GM12801 (cell line): Measurements from ENCODE around the gene XPO1.

Experiments used
- TF ChIP-seq, protein P1 (sequence below): IDR thresholded peaks from one replicate; pipeline ENCODE4 v1.5.1; 2011; ENCODE audit warnings: control low read depth; ENCODE audit not compliant: insufficient read length; ENCODE audit errors: extremely low read depth

The XPO1 gene

DNA sequence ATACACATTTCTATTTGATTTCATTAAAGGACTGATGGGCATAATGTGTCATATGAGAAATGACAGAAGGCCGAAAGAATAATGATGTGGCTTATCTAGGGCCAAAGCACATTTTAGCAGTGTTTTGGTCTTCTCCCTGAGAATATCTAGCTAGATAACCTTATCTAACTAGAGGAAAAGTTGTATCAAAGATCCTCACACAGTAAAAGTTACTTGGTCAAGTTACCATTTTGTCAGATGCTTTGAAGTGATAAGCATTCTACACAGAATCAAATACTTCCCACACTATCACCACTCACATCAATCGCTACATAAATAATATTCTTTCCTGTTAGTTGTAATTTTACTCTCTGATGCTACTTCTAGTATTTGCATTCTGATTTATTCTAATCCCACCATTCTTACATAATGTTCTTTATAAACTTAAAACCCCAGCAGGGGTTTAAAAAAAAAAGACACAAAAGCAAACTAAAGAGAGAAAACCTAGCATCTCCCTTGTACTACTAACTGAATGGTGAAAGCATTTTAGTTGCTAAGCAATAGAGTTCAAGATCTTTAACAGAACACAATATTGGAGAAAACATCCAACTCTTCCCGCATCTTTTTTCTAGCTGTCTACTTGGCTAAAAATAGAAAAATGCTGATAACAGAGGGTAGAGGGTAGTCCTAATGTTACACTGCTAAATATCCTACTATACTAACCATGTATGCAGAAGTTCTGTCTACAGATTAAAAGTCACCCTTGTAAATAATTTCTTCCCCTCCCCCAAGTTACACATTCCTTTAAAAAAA lies 8.0 kb downstream of the XPO1 start:
- TF ChIP-seq, protein P1, sequence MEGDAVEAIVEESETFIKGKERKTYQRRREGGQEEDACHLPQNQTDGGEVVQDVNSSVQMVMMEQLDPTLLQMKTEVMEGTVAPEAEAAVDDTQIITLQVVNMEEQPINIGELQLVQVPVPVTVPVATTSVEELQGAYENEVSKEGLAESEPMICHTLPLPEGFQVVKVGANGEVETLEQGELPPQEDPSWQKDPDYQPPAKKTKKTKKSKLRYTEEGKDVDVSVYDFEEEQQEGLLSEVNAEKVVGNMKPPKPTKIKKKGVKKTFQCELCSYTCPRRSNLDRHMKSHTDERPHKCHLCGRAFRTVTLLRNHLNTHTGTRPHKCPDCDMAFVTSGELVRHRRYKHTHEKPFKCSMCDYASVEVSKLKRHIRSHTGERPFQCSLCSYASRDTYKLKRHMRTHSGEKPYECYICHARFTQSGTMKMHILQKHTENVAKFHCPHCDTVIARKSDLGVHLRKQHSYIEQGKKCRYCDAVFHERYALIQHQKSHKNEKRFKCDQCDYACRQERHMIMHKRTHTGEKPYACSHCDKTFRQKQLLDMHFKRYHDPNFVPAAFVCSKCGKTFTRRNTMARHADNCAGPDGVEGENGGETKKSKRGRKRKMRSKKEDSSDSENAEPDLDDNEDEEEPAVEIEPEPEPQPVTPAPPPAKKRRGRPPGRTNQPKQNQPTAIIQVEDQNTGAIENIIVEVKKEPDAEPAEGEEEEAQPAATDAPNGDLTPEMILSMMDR = no peak

DNA sequence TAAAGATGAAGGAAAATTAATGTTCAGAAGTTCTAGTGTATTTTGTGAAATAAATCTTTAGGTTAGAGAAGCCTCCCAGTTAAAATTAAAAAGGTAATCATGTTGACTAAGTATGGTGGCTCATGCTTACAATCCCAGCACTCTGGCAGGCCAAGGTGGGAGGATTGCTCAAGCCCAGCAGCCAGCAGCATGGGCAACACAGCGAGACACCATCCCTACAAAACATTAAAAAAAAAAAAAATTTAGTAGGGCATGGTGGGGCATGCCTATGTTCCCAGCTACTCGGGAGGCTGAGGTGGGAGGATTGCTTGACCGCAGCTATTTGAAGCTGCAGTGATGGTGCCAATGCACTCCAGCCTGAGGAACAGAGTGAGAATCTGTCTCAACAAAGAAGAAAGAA lies 17.9 kb downstream of the XPO1 start:
- TF ChIP-seq, protein P1 = no peak

DNA sequence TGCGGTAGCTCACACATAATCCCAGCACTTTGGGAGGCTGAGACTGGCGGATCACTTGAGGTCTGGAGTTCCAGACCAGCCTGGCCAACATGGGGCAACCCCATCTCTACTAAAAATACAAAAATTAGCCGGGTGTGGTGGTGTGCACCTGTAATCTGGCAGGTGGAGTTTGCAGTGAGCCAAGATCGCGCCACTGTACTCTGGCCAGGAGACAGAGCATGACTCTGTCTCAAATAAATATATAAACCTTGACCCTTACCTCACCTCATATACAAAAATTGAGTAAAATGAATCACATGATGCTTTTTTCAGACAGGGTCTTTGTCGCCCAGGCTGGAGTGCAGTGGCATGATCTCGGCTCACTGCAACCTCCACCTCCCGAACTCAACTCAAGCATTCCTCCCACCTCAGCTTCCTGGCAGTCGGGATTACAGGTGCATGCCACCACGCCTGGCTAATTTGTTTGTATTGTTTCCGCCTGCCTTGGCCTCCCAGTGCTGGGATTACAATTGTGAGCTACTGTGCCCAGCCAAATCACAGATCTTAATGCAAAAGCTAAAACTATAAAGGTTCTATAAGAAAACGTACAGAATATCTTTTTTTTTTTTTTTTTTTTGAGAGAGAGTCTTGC lies 25.3 kb downstream of the XPO1 start:
- TF ChIP-seq, protein P1 = no peak

DNA sequence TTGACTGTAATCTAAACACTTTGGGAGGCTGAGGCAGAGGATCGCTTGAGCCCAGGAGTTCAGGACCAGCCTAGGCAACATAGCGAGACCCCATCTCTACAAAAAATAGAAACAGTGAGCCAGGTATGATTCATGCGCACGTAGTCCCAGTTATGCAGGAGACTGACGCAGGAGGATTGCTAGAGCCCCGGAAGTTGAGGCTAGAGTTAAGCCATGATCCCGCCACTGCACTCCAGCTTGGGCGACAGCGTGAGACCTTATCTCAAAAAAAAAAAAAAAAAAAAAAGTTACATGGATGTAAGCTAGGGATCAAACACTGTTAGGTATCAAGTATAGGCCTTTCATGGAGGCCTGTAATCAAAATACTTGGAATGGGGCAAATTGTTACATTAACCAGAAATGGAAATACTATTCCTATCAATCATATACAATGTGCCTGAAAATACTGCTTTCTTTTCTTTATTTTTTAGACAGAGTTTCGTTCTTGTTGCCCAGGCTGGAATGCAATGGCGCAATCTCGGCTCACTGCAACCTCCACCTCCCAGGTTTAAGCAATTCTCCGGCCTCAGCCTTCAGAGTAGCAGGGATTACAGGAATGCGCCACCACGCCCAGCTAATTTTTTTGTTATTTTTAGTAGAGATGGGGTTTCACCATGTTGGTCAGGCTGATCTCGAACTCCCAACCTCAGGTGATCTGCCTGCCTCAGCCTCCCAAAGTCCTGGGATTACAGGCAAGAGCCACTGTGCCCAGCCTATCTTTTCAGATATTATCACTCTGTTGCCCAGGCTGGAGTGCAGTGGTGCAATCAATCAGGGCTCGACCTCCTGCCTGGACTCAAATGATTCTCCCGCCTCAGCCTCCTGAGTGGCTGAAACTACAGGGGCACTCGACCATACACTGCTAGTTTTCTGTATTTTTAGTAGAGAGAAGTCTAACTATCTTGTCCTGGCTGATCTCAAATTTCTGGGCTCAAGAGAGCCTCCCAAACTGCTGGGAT lies 27.2 kb downstream of the XPO1 start:
- TF ChIP-seq, protein P1 = no peak

DNA sequence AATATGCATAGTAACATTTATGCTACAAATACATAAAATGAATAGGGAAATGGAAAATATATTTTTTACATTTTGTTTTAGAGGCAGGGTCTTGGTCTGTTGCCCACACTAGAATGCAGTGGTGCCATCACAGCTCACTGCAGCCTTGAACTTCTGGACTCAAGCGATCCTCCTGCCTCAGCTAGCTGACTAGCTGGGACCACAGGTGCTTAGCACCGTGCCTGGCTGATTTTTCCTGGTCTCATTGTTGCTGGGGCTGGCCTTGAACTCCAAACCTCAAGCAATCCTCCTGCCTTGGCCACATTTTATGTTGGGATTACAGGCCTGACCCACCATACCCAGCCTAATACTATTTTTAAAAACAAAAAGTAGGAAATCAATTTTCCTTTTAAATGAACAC lies 33.2 kb downstream of the XPO1 start:
- TF ChIP-seq, protein P1 = no peak

DNA sequence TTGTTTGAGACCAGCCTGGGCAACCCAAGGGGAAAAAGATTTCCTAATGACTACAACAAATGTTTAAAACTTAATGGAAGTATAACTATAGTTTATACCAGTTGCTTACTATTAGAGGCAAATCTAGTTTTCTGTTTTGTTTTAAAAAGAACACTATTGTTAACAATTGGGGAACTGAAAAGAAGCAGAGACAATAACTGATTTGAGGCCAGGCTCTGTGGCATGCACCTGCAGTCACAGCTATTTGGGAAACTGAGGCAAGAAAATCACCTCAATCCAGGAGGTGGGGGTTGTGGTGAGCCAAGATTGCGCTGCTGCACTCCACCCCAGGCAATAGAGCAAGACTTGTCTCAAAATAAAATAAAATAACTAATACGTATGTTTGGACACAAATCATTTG lies 39.1 kb downstream of the XPO1 start:
- TF ChIP-seq, protein P1 = no peak

DNA sequence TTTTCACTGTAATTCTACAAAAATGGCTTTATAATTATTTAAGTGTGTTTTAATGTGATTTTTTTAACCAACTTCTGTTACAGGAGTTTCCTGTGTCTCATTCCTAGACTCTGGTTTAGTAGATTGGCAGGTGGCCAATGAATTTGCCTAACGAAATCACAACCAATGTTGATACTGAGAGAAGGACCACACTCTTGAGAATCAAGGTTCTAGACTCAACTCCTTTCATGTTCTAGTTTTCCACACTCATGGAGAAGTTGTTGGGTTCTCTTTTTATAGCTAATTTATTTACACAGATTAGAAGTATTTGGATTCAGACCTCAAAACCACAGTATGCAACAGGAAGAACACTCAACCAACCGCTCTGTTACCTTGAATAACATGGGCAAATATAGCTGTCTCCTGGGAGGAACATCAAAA lies 44.6 kb downstream of the XPO1 start:
- TF ChIP-seq, protein P1 = no peak
